ENCODE measurements around the gene ABHD11.

ABHD11 gene

GRCh38 chr7:73741600-73741999 is 3.0 kb upstream of the ABHD11 start:
- no peak overlapping the region for H3K4me3 ChIP-seq (ENCODE audit: low read length)
- no peaks in the 10 kb centered on the region for H3K27me3 ChIP-seq (ENCODE audit: control insufficient read depth, low read length)
- peaks cover 18% of the 10 kb centered on the region for H3K4me1 ChIP-seq (ENCODE audit: control insufficient read depth, low read length)
- H3K4me2 ChIP-seq (ENCODE audit: low read length) = no peak overlapping the region
- H3K9me2 ChIP-seq (replicated peaks; ENCODE audit: control insufficient read depth, low read length) = no peaks in the 10 kb centered on the region
- H3K36me3 ChIP-seq (ENCODE audit: control insufficient read depth, low read length) = peaks cover 16% of the 10 kb centered on the region
- H3K9me3 ChIP-seq (ENCODE audit: control insufficient read depth, insufficient read depth, low read length) = no peaks in the 10 kb centered on the region
- peaks cover 24% of the 10 kb centered on the region for H3K79me2 ChIP-seq (ENCODE audit: control insufficient read depth, low read length)
- H3K27ac ChIP-seq (ENCODE audit: low read depth, low read length) = no peak overlapping the region
- H4K20me1 ChIP-seq (ENCODE audit: control insufficient read depth, insufficient read depth, low read depth, low read length) = peaks cover 6% of the 10 kb centered on the region
- H3F3A ChIP-seq (ENCODE audit: control insufficient read depth, insufficient read depth) = peaks cover 3% of the 10 kb centered on the region
- TF ChIP-seq EZH2phosphoT487 (IDR thresholded peaks at IDR 0.05; ENCODE audit: borderline replicate concordance, low read length) (no peak), CTCF (IDR thresholded peaks at IDR 0.05; ENCODE audit: low read depth, low read length, poor library complexity, severe bottlenecking) (no peak)

- Histone ChIP-seq H3K4me3 (ENCODE audit: low read length) (no peak overlapping the region), H3K9me3 (ENCODE audit: control insufficient read depth, insufficient read depth, low read length) (no peaks in the 10 kb centered on the region), H3K27me3 (ENCODE audit: control insufficient read depth, low read length) (no peaks in the 10 kb centered on the region), H3K27ac (ENCODE audit: low read depth, low read length) (no peak overlapping the region), H3K79me2 (ENCODE audit: control insufficient read depth, low read length) (peaks cover 24% of the 10 kb centered on the region), H3K36me3 (ENCODE audit: control insufficient read depth, low read length) (peaks cover 22% of the 10 kb centered on the region), H3F3A (ENCODE audit: control insufficient read depth, insufficient read depth) (peaks cover 3% of the 10 kb centered on the region), H3K4me1 (ENCODE audit: control insufficient read depth, low read length) (peaks cover 18% of the 10 kb centered on the region), H4K20me1 (ENCODE audit: control insufficient read depth, insufficient read depth, low read depth, low read length) (peaks cover 6% of the 10 kb centered on the region), H3K4me2 (ENCODE audit: low read length) (no peak overlapping the region), H3K9me2 (replicated peaks; ENCODE audit: control insufficient read depth, low read length) (no peaks in the 10 kb centered on the region)
- TF ChIP-seq CTCF (IDR thresholded peaks at IDR 0.05; ENCODE audit: low read depth, low read length, poor library complexity, severe bottlenecking) = no peak
- TF ChIP-seq EZH2phosphoT487 (IDR thresholded peaks at IDR 0.05; ENCODE audit: borderline replicate concordance, low read length) = no peak
Measured at GRCh38 chr7:73740771-73741170, 2.2 kb upstream of the ABHD11 start.

GRCh38 chr7:73740212-73740611 is 1.6 kb upstream of the ABHD11 start:
- Histone ChIP-seq H3K36me3 (ENCODE audit: control insufficient read depth, low read length) (peaks cover 25% of the 10 kb centered on the region), H3K27ac (ENCODE audit: low read depth, low read length) (no peak overlapping the region), H3K9me2 (replicated peaks; ENCODE audit: control insufficient read depth, low read length) (no peaks in the 10 kb centered on the region), H3F3A (ENCODE audit: control insufficient read depth, insufficient read depth) (peaks cover 5% of the 10 kb centered on the region), H4K20me1 (ENCODE audit: control insufficient read depth, insufficient read depth, low read depth, low read length) (peaks cover 6% of the 10 kb centered on the region), H3K79me2 (ENCODE audit: control insufficient read depth, low read length) (peaks cover 24% of the 10 kb centered on the region), H3K4me2 (ENCODE audit: low read length) (no peak overlapping the region), H3K9me3 (ENCODE audit: control insufficient read depth, insufficient read depth, low read length) (no peaks in the 10 kb centered on the region), H3K27me3 (ENCODE audit: control insufficient read depth, low read length) (no peaks in the 10 kb centered on the region), H3K4me3 (ENCODE audit: low read length) (no peak overlapping the region), H3K4me1 (ENCODE audit: control insufficient read depth, low read length) (peaks cover 19% of the 10 kb centered on the region)
- no peak for TF ChIP-seq EZH2phosphoT487 (IDR thresholded peaks at IDR 0.05; ENCODE audit: borderline replicate concordance, low read length)
- no peak for TF ChIP-seq CTCF (IDR thresholded peaks at IDR 0.05; ENCODE audit: low read depth, low read length, poor library complexity, severe bottlenecking)

Data from DOHH2 (cell line).